GM13976 (cell line): Measurements from ENCODE around the gene AFG3L2.

ENCODE experiments used
- DNase-seq: peaks from one replicate; pipeline ENCODE4 v3.0.0; 2012; ENCODE audit warnings: low spot score
- CTCF ChIP-seq: IDR thresholded peaks from 2 replicates; pipeline ENCODE4 v1.5.1; 2012; ENCODE audit warnings: borderline replicate concordance, mild to moderate bottlenecking; ENCODE audit not compliant: insufficient read depth; ENCODE audit errors: extremely low read depth, missing control alignments, control extremely low read depth
- in situ Hi-C: fragments of 300-500 bp; cut with MboI; formaldehyde crosslinking; loops from one replicate; pipeline ENCODE4 v1.12.0; 2022; ENCODE audit warnings: low sequenced_read_pairs, mixed read lengths, inconsistent platforms; ENCODE audit not compliant: unreplicated experiment

The AFG3L2 gene

GRCh38 chr18:12408247-12408869 is 31.3 kb upstream of the AFG3L2 start:
- TF ChIP-seq CTCF: no peak
- DNase-seq: no peak
- in situ Hi-C loops: no loop called here

GRCh38 chr18:12406371-12407111 is 29.5 kb upstream of the AFG3L2 start:
- no peak for TF ChIP-seq CTCF
- in situ Hi-C loops: no loop called here
- no peak for DNase-seq

GRCh38 chr18:12405066-12405465 is 28.0 kb upstream of the AFG3L2 start:
- in situ Hi-C loops: no loop called here
- DNase-seq: no peak
- TF ChIP-seq CTCF: no peak

GRCh38 chr18:12403601-12404506 is 26.8 kb upstream of the AFG3L2 start:
- peak; percentile 10 for DNase-seq

GRCh38 chr18:12401881-12402280 is 24.9 kb upstream of the AFG3L2 start:
- in situ Hi-C loops: no loop called here
- no peak for DNase-seq
- no peak for TF ChIP-seq CTCF

More at GRCh38 chr18:12403601-12404506, 26.8 kb upstream of the AFG3L2 start:
- in situ Hi-C loops: no loop called here
- TF ChIP-seq CTCF: no peak

GRCh38 chr18:12399231-12399630 is 22.2 kb upstream of the AFG3L2 start:
- no peak for TF ChIP-seq CTCF
- DNase-seq: no peak
- in situ Hi-C loops: loop anchor here (10.0 to 25.0 kb wide), 2 partner anchors 256 to 538 kb away; partner anchors contain the start of genes SEH1L and SPIRE1
